Activated CD8-positive, alpha-beta T cell treated with anti-CD3 and anti-CD28 coated beads for 36 hours (primary cell): ENCODE results near the gene RILP. TPM values are rescaled to one million over a fixed set of nuclear protein-coding genes. Genes with fewer than 3 reads are reported as not detected.

Experiments used
- ATAC-seq: fragments of 200-7000 bp; cut with Tn5 transposase; one replicate; pipeline ENCODE4 v1.10.0; 2021; ENCODE audit warnings: mild to moderate bottlenecking, moderate library complexity
- CTCF ChIA-PET: fragments of 350-600 bp; sonication (Branson Sonifier 250); formaldehyde crosslinking; loops from one replicate; lab custom pipeline; 2021; ENCODE audit warnings: antibody characterized with exemption; lab: Charles Lee
- POLR2A ChIA-PET: fragments of 350-600 bp; sonication (Branson Sonifier 250); formaldehyde crosslinking; loops from one replicate; lab custom pipeline; 2021; ENCODE audit warnings: antibody characterized with exemption; lab: Charles Lee
- DNase-seq: peaks from one replicate; pipeline ENCODE4 v3.0.0-alpha.2; 2020
- H3K27ac Mint-ChIP-seq: one replicate; pipeline ENCODE4 v1.8.0; 2021; ENCODE audit warnings: mild to moderate bottlenecking, mixed read lengths
- H3K27me3 Mint-ChIP-seq: one replicate; pipeline ENCODE4 v1.8.0; 2021; ENCODE audit warnings: mixed read lengths
- H3K36me3 Mint-ChIP-seq: one replicate; pipeline ENCODE4 v1.8.0; 2021; ENCODE audit warnings: low read depth, mixed read lengths
- H3K4me1 Mint-ChIP-seq: one replicate; pipeline ENCODE4 v1.8.0; 2021; ENCODE audit warnings: low read depth, mixed read lengths
- H3K4me3 Mint-ChIP-seq: one replicate; pipeline ENCODE4 v1.8.0; 2021; ENCODE audit warnings: mild to moderate bottlenecking, moderate library complexity, mixed read lengths
- H3K9me3 Mint-ChIP-seq: one replicate; pipeline ENCODE4 v1.8.0; 2021; ENCODE audit warnings: mixed read lengths
- intact Hi-C: fragments of 100-400 bp; cut with micrococcal nuclease; formaldehyde crosslinking; loops from one replicate; pipeline ENCODE4 v1.10.0; 2022
- total RNA-seq, 2 experiments: library from RNA; stranded (reverse); gene quantifications; one replicate each; pipeline ENCODE4 v1.2.3, GENCODE V29; 2021
- TF ChIP-seq, protein P1 (sequence below): fragments of 200-600 bp; IDR thresholded peaks from one replicate; pipeline ENCODE4 v1.8.0; 2022; ENCODE audit warnings: antibody characterized with exemption, mild to moderate bottlenecking

RILP gene
- total RNA-seq, 2 experiments from 2014 or later = 5.3 to 6.1 TPM

- CTCF ChIA-PET = interaction anchor here (0.7 to 15.2 kb wide), 2 partner anchors 39 to 50 kb away, joined by 3 to 243 read pairs; no protein-coding TSS in a partner anchor
- DNase-seq (no peak), ATAC-seq (no peak)
- POLR2A ChIA-PET = interaction anchor here (1.6 to 2.5 kb wide), 2 partner anchors 11 to 51 kb away, joined by 5 to 7 read pairs; no protein-coding TSS in a partner anchor
- Mint-ChIP-seq H3K4me1 (peaks cover 11% of the 10 kb centered on the region), H3K4me3 (no peak overlapping the region), H3K27me3 (peaks cover 8% of the 10 kb centered on the region), H3K27ac (no peak overlapping the region), H3K9me3 (no peaks in the 10 kb centered on the region), H3K36me3 (no peaks in the 10 kb centered on the region)
- intact Hi-C loops = no loop called here
- TF ChIP-seq, protein P1, sequence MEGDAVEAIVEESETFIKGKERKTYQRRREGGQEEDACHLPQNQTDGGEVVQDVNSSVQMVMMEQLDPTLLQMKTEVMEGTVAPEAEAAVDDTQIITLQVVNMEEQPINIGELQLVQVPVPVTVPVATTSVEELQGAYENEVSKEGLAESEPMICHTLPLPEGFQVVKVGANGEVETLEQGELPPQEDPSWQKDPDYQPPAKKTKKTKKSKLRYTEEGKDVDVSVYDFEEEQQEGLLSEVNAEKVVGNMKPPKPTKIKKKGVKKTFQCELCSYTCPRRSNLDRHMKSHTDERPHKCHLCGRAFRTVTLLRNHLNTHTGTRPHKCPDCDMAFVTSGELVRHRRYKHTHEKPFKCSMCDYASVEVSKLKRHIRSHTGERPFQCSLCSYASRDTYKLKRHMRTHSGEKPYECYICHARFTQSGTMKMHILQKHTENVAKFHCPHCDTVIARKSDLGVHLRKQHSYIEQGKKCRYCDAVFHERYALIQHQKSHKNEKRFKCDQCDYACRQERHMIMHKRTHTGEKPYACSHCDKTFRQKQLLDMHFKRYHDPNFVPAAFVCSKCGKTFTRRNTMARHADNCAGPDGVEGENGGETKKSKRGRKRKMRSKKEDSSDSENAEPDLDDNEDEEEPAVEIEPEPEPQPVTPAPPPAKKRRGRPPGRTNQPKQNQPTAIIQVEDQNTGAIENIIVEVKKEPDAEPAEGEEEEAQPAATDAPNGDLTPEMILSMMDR = no peak
Observed at GRCh38 chr17:1625581-1625980, 24.1 kb downstream of the RILP start.

- H3K9me3 Mint-ChIP-seq = no peaks in the 10 kb centered on the region
- H3K36me3 Mint-ChIP-seq = no peaks in the 10 kb centered on the region
- POLR2A ChIA-PET = interaction anchor here (1.6 to 2.5 kb wide), 2 partner anchors 10 to 51 kb away, joined by 5 to 7 read pairs; no protein-coding TSS in a partner anchor
- ATAC-seq (no peak), DNase-seq (no peak)
- intact Hi-C loops = no loop called here
- H3K27me3 Mint-ChIP-seq = peaks cover 8% of the 10 kb centered on the region
- peaks cover 8% of the 10 kb centered on the region for H3K4me1 Mint-ChIP-seq
- H3K27ac Mint-ChIP-seq = no peak overlapping the region
- H3K4me3 Mint-ChIP-seq = no peak overlapping the region
- CTCF ChIA-PET = interaction anchor here (0.7 to 15.2 kb wide), 2 partner anchors 39 to 50 kb away, joined by 3 to 243 read pairs; no protein-coding TSS in a partner anchor
- TF ChIP-seq, protein P1 = no peak
Observed at GRCh38 chr17:1625053-1625452, 24.6 kb downstream of the RILP start.

DNA sequence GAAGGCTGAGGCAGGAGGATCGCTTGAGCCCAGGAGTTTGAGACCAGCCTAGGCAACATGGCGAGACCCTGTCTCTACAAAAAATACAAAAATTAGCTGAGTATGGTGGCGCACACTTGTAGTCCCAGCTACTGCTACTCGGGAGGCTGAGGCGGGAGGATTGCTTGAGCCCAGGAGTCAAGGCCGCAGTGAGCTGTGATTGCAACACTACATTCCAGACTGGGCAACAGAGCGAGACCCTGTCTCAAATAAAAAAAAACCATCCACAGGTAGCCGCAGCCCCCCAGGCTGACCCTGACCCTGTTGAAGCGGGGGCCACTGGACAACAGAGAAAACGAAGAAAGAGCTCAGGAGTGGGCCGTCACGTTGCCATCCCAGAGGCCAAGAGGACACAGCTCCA is 25.0 kb downstream of the RILP start:
- Mint-ChIP-seq H3K4me3 (no peak overlapping the region), H3K36me3 (no peaks in the 10 kb centered on the region), H3K27me3 (peaks cover 8% of the 10 kb centered on the region), H3K9me3 (no peaks in the 10 kb centered on the region), H3K27ac (no peak overlapping the region), H3K4me1 (peaks cover 7% of the 10 kb centered on the region)
- intact Hi-C loops = no loop called here
- ChIA-PET CTCF (interaction anchor here (0.7 to 15.2 kb wide), 2 partner anchors 38 to 49 kb away, joined by 3 to 243 read pairs; no protein-coding TSS in a partner anchor), POLR2A (interaction anchor here (2.5 kb wide), 1 partner anchor 10 kb away, joined by 7 read pairs; no protein-coding TSS in a partner anchor)
- ATAC-seq = no peak
- TF ChIP-seq, protein P1 = no peak
- no peak for DNase-seq

- DNase-seq (no peak), ATAC-seq (no peak)
- Mint-ChIP-seq H3K27me3 (peaks cover 8% of the 10 kb centered on the region), H3K9me3 (no peaks in the 10 kb centered on the region), H3K4me1 (peaks cover 7% of the 10 kb centered on the region), H3K27ac (no peak overlapping the region), H3K36me3 (no peaks in the 10 kb centered on the region), H3K4me3 (no peak overlapping the region)
- POLR2A ChIA-PET = no interaction called here
- intact Hi-C loops = no loop called here
- TF ChIP-seq, protein P1 = no peak
- CTCF ChIA-PET = interaction anchor here (1.8 kb wide), 1 partner anchor 49 kb away, joined by 11 read pairs; no protein-coding TSS in a partner anchor
Observed at GRCh38 chr17:1623057-1623630, 26.5 kb downstream of the RILP start.
